Measurements from ENCODE around the gene RCCD1. TPM values are rescaled to one million over a fixed set of nuclear protein-coding genes. Genes with fewer than 3 reads are reported as not detected.

The RCCD1 gene
- total RNA-seq, 1 experiment from 2014 or later = 38.5 TPM

- TF ChIP-seq, protein P1, sequence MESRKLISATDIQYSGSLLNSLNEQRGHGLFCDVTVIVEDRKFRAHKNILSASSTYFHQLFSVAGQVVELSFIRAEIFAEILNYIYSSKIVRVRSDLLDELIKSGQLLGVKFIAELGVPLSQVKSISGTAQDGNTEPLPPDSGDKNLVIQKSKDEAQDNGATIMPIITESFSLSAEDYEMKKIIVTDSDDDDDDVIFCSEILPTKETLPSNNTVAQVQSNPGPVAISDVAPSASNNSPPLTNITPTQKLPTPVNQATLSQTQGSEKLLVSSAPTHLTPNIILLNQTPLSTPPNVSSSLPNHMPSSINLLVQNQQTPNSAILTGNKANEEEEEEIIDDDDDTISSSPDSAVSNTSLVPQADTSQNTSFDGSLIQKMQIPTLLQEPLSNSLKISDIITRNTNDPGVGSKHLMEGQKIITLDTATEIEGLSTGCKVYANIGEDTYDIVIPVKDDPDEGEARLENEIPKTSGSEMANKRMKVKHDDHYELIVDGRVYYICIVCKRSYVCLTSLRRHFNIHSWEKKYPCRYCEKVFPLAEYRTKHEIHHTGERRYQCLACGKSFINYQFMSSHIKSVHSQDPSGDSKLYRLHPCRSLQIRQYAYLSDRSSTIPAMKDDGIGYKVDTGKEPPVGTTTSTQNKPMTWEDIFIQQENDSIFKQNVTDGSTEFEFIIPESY (IDR thresholded peaks at IDR 0.05; ENCODE audit: extremely low read depth, insufficient replicate concordance, low read length) = no peak
- TF ChIP-seq CEBPB (IDR thresholded peaks at IDR 0.05; ENCODE audit: low read depth) = no peak
- no peak for TF ChIP-seq ZNF274 (IDR thresholded peaks at IDR 0.05; ENCODE audit: low read depth, low read length)
- TF ChIP-seq, protein P2, sequence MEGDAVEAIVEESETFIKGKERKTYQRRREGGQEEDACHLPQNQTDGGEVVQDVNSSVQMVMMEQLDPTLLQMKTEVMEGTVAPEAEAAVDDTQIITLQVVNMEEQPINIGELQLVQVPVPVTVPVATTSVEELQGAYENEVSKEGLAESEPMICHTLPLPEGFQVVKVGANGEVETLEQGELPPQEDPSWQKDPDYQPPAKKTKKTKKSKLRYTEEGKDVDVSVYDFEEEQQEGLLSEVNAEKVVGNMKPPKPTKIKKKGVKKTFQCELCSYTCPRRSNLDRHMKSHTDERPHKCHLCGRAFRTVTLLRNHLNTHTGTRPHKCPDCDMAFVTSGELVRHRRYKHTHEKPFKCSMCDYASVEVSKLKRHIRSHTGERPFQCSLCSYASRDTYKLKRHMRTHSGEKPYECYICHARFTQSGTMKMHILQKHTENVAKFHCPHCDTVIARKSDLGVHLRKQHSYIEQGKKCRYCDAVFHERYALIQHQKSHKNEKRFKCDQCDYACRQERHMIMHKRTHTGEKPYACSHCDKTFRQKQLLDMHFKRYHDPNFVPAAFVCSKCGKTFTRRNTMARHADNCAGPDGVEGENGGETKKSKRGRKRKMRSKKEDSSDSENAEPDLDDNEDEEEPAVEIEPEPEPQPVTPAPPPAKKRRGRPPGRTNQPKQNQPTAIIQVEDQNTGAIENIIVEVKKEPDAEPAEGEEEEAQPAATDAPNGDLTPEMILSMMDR (IDR thresholded peaks at IDR 0.05 in 2 of 3, conservative IDR thresholded peaks at IDR 0.05 in 1 of 3; ENCODE audit: borderline replicate concordance in 1 of 3, insufficient read depth in 1 of 3, low read depth in 2 of 3, low read length in 2 of 3) = no peak
- TF ChIP-seq EZH2 (IDR thresholded peaks at IDR 0.05) = no peak
These were observed 7.6 kb upstream of the RCCD1 start (continued) for GRCh38 chr15:90946941-90947576.

DNA sequence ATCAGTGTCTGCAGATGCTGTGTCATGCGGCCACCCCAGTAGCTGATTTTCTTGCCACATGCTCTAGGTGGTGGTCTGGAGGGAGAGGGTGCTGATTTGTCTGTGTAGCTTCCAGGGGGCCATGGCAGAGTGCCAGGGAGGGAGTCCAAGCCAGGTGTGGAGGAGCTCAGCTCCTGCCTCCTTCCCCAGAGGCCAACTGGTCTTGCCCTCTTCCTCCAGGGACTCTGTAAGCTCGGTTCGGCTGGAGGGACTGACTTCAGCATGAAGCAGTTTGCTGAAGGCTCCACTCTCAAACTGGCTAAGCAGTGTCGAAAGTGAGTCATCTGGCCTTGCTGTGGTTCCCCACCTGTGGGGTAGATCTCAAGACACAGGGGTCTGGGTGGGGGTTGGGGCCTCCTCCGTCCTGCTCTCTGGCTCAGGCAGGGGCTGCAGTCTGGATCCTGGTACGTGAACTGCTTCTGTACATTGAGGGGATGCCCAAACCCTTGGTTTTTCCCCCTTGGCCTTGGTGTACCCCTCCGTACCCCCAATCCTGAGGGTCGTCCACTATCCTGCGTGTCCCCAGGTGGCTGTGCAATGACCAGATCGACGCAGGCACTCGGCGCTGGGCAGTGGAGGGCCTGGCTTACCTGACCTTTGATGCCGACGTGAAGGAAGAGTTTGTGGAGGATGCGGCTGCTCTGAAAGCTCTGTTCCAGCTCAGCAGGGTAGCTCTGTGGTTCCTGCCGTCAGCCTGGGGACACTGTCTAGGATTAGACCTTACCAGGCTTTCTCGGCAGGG, 6.9 kb upstream of the RCCD1 start:
- ATAC-seq = no peak
- Histone ChIP-seq H3K27me3 (ENCODE audit: insufficient read depth, low read length) (no peaks in the 10 kb centered on the region), H3K27ac (ENCODE audit: low read depth, low read length) (no peak overlapping the region), H3K4me1 (ENCODE audit: control insufficient read depth in 1 of 2, insufficient read depth in 2 of 2, low read length in 2 of 2) (peaks cover 0 to 8% of the 10 kb centered on the region in 2 experiments; a peak in 2 of 4 replicates), H2AFZ (ENCODE audit: low read depth, low read length, poor library complexity, severe bottlenecking) (no peak overlapping the region), H4K20me1 (ENCODE audit: insufficient read depth) (no peaks in the 10 kb centered on the region), H3K9me3 (ENCODE audit: control insufficient read depth in 1 of 2, insufficient read depth in 1 of 2, low read depth in 1 of 2, low read length in 2 of 2) (no peaks in the 10 kb centered on the region), H3K4me3 (replicated peaks in 1 of 2; ENCODE audit: low read depth in 1 of 2, low read length in 2 of 2) (no peak overlapping the region), H3K4me2 (ENCODE audit: low read length) (no peak overlapping the region), H3K9ac (ENCODE audit: low read length) (no peak overlapping the region), H3K36me3 (ENCODE audit: control insufficient read depth in 1 of 2, insufficient read depth in 2 of 2, low read length in 2 of 2) (peaks cover 36% of the 10 kb centered on the region in 2 experiments), H3K9me2 (ENCODE audit: insufficient read depth) (no peaks in the 10 kb centered on the region), H3K79me2 (ENCODE audit: insufficient read depth, low read length) (no peaks in the 10 kb centered on the region)
- no peak for DNase-seq (ENCODE audit: low read depth, low spot score)
- CTCF ChIA-PET = no interaction called here
- RAD21 ChIA-PET (ENCODE audit: low non-redundant PET in 1 of 2, low total read pairs in 2 of 2, uncharacterized antibody in 2 of 2, unreplicated experiment in 2 of 2) = no interaction called here
- intact Hi-C loops (cut with micrococcal nuclease) = no loop called here
- no TSS peak for BruUV-seq (replicated peaks)
- POLR2A ChIA-PET = interaction anchor here (0.7 kb wide), 1 partner anchor 13 kb away, joined by 3 read pairs; the partner anchor contains the start of gene UNC45A
- TF ChIP-seq SIN3A (IDR thresholded peaks at IDR 0.05; ENCODE audit: low read depth) = no peak
- TF ChIP-seq EGR1 (IDR thresholded peaks at IDR 0.05; ENCODE audit: low read depth) = no peak
- TF ChIP-seq ATF3 (IDR thresholded peaks at IDR 0.05) = no peak
- TF ChIP-seq, protein P3, sequence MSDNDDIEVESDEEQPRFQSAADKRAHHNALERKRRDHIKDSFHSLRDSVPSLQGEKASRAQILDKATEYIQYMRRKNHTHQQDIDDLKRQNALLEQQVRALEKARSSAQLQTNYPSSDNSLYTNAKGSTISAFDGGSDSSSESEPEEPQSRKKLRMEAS (IDR thresholded peaks at IDR 0.05) = no peak
- TF ChIP-seq ZNF274 (IDR thresholded peaks at IDR 0.05; ENCODE audit: low read depth, low read length) = no peak
- TF ChIP-seq ZFX (IDR thresholded peaks at IDR 0.05) = no peak
- TF ChIP-seq JUND (IDR thresholded peaks at IDR 0.05) = no peak
- TF ChIP-seq, protein P1 (IDR thresholded peaks at IDR 0.05; ENCODE audit: extremely low read depth, insufficient replicate concordance, low read length) = no peak
- TF ChIP-seq CEBPB (IDR thresholded peaks at IDR 0.05; ENCODE audit: low read depth) = no peak
- TF ChIP-seq EZH2 (IDR thresholded peaks at IDR 0.05) = no peak
- TF ChIP-seq TCF7L2 (IDR thresholded peaks at IDR 0.05; ENCODE audit: borderline replicate concordance, extremely low read depth, insufficient read depth, insufficient read length) = no peak
- TF ChIP-seq CBX3 (IDR thresholded peaks at IDR 0.05; ENCODE audit: low read depth) = no peak
- no peak for TF ChIP-seq YY1 (IDR thresholded peaks at IDR 0.05; ENCODE audit: extremely low read depth, insufficient replicate concordance, low read depth, low read length)
- no peak for TF ChIP-seq POLR2AphosphoS5 (IDR thresholded peaks at IDR 0.05; ENCODE audit: low read depth, low read length)
